Activated CD4-positive, CD25-positive, alpha-beta regulatory T cell treated with anti-CD3 and anti-CD28 coated beads, Interleukin-2, amount 50 U/mL, for 72 hours (primary cell): Measurements from ENCODE around the gene ARHGEF19.
A peak's percentile ranks its signal among the peaks of the same experiment; 100 is the strongest.
"Not testable (repeated sequence)": the region's sequence is repeated elsewhere in the genome, so short reads cannot be mapped to it uniquely, and the experiment has no call there.

Experiments used
- DNase-seq: peaks from one replicate; pipeline ENCODE4 v3.0.0; 2021

ARHGEF19 gene

DNA sequence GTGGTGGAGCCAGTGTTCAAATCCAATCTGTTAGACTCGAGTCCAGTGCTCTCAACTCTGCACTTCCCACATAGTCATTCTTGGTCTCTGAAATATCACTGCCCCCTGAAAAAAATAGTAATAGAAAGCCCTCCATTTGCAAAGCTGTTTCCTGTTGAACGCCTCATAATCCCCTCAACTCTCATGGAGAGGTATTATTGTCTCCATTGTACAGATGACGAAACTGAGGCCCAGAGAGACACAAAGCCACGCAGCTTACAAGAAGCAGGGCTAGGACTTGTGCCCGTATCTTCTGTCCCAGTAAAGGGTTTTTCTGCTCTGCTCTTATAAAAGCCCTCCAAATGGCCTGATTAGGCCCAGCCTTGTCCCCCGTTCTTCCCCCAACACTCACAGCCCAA, 6.2 kb upstream of the ARHGEF19 start:
- DNase-seq, result no peak

GRCh38 chr1:16218014-16218673, 5.7 kb upstream of the ARHGEF19 start:
- no peak for DNase-seq

DNA sequence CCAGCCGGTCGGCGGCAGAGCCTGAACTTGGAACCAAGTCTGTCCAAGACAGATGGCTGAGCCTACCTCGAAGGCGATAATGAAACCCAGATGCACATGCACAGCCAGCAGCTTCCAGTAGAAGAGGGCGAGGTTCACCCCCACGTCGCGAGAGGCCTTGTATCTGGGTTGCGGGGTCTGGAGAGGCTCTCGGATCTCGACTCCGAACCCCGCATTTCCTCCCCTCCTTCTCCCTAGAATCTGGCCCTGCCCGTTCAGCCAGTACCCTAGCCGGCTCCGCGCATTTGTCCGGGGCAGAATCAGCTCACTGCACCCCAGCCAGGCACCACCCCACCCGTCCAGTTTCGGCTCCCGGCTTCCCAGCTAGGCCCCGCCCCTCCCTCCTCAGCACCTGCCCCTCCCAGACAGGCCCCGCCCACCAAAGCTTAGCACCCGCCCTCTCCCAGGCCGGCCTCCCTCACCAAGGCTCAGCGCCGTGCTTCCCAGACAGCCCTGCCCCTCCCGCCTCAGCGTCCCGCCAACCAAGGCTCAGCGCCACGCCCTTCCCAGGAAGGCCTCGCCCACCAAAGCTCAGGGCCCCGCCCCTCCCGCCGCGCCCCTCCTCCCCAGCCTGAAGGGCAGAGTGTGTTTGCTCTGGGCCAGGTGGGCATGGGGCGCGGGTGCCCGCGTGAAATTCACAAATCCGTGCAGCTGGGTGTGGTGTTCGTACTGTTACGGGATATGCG, 4.8 kb upstream of the ARHGEF19 start:
- peak; percentile 91 for DNase-seq

DNA sequence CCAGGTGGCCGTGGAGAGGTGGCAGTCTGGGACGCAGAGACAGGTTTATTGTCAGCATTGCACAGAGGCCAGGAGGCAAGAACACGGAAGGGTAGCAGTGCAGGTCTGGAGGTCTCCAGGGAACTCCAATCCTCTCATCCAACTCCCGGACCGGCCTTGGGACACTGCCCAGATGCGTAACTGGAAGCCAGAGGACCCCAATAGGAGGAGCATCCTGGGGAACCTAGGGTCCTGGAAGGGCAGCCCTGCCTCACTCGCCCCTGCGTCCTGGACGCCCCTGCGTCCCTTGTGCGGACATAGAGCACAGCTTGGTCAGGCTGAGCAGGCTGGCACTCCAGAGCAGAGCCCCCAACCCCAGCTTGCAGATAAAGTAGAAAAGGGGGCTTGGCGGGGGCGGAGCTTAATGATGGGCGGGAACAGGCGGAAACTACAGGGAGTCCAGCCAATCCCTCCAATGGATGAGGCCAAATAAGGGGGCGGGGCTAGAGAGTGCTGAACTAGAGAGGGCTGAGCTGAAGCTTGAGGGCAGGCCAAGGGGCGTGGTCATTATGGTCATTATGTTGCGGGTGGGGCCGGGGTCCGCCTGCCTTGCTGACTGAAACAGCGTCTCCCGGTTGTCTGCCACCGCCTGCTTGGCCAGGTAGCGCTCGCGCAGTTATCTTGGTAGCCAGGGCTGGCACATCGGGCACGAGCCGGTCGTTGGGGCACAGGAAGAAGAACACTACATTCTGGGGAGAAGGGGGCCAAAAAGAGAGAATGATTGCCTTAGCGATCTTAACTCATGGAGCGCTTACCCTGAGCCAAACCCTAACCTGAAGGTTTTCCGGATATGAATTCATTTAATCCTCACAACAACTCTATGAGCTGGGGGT, 3.7 kb upstream of the ARHGEF19 start:
- peak; percentile 59 for DNase-seq

- not testable (repeated sequence) for DNase-seq
Observed at GRCh38 chr1:16215240-16215639, 2.8 kb upstream of the ARHGEF19 start.

- not testable (repeated sequence) for DNase-seq
Observed at GRCh38 chr1:16213544-16213943, 1.1 kb upstream of the ARHGEF19 start.

GRCh38 chr1:16213013-16213412, 561 bp upstream of the ARHGEF19 start:
- no peak for DNase-seq

DNA sequence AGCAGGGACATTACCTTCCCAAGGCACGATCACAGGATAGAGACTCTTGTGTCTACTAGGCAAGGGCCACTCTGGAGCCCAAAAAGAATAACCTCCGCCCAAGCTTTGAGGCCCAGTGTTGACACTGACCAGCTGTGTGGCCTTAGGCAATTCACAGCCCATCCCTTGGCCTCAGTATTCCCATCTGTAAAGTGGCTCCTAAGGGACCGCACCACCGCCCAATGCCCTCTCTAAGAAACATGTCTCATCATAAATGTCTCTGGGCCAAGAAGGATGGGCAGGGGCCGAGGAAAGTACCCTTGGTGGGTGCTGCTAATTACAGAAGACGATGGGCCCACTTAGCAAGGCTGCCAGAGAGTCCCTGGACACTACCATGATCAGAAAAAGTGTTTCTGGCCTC, 628 bp downstream of the ARHGEF19 start:
- no peak for DNase-seq

- no peak for DNase-seq
Observed at GRCh38 chr1:16210581-16210980, 1.9 kb downstream of the ARHGEF19 start.

- DNase-seq, result no peak
Observed at GRCh38 chr1:16209847-16210407, 2.5 kb downstream of the ARHGEF19 start.

- no peak for DNase-seq
Observed at GRCh38 chr1:16209132-16209846, 3.2 kb downstream of the ARHGEF19 start.

DNA sequence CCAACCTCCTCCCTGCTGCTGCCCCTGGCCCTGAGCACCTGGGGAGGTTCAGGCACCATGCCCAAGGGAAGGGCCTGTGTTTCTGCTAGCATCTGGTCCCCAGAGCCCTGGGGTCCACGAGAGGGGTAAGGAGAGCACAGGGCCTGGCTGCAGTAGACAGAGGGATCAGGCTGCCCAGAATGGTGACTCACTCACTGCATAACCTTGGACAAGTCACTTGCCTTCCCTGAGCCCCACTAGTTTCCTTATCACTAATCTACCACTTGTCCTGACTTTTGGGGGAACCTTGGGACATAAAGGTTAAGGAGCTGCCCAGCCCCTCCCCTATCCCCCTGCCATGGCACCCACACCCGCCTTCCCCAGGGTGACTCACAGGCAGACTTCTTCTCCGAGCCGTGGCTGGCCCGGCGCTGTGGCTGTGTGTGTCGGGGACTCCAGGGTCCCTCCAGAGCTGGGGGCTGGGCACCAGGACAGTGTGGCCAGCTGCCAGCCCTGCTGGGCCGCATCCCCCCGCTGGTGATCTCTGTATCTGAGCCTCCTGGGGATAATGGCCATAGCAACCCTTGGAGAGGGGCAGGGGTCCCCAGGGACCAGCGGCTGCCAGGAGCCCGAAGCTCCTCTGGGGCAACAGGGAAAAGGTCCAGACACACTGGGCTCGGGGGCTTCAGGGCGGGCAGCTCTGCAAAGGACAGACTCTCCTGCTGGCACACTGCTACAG, 4.0 kb downstream of the ARHGEF19 start:
- DNase-seq, result no peak

- no peak for DNase-seq
Observed at GRCh38 chr1:16207318-16208269, 4.9 kb downstream of the ARHGEF19 start.

DNA sequence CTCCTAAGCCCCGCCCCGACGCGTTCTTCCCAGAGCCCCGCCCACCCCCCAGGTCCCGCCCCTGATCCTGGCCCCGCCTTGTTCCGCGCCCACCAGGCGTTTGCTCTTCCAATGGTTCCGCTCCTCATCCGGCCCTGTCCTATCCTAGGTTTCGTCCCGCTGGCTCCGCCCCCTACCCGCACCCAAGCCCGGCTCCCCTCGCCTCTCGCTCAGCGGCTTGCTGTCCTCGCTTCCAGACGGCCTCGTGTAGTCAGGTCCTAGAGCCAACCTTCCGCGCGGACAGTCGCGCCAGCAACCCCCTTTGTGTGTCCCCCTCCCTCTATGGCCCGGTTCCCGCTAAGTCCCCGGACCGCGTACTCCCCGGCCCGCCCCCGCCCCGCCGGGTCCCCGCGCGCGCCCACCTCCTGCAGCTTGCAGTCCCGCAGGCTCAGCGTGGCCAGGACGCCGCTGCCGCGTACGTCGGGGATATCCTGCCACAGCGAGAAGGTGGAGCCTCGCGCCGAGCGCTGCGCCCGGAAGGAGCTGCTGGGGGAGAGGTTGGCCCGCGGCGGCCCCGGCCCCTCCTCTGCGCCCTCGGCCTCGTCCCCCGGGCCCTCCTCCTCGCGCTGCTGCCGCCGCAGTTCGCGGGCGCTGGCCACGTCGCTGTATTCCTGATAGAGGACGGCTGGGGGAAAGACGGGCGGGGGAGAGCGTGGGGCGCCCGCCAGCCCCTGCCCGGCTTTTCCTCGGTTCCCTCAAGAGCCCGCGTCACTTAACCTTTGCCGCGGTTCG, 5.7 kb downstream of the ARHGEF19 start:
- peak; percentile 90 for DNase-seq

DNA sequence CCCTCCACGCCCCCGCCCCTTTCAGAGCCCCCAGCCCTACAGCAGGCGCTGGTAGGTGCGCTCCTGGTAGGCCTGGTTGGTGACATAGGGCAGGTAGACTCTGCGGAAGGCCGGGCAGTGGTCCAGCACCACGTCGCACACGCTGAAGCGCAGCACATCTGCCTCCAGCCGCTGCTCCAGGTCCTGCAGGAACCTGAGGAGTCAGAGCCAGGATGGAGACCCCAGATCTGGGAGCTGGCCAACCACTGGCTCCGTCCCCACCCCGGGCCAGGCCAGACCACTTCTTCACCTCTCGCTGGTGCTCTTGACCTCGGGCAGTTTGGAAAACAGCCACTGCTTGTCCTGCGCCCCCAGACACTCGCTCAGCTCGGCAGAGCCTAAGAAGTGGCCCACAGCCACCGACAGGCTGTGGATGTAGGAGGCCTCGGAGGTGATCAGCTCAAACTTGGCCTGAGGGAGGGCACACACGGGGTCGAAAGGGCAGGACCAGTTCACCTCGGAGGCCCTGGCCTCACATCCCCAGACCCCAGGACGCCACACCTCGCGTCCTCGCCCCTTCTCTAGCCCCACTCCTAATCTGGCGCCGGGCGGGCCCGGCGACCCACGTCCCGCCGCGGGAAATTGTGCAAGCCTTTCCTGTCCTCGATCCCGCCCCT, 6.4 kb downstream of the ARHGEF19 start:
- no peak for DNase-seq

GRCh38 chr1:16205334-16205671, 7.1 kb downstream of the ARHGEF19 start:
- no peak for DNase-seq

DNA sequence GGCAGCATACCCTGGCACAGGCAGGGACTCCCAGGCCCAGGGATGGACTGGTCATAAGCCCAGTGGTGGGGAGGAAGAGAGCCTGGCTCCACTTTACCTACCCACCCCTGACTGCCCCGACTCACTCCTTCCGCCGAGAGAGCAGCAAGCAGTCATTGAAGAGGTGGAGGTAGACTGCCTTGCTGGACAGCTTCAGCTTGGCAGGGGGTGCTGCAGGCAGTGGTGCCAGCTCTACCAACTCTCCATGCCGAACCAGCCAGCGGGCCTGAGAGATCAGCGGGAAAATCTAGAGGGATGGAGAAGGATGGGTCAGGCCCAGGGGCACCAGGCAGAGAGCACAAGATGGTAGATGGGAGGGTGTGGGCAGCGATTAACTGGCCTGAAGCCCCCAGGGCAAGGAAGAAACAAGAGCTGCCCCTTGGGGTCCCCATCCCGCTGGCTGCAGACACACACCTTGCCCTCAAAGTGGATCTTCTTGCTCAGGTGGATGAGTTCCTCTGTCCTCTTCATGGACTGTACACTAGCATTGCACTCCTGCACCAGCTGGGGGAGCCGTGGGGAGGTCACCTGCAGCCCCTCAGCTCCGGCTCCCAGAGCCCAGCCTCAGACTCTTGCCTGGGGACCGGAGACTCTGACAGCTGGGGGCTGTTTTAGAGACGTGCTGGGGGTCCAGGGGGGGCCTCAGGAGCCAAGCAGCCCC, 7.7 kb downstream of the ARHGEF19 start:
- DNase-seq, result no peak

DNA sequence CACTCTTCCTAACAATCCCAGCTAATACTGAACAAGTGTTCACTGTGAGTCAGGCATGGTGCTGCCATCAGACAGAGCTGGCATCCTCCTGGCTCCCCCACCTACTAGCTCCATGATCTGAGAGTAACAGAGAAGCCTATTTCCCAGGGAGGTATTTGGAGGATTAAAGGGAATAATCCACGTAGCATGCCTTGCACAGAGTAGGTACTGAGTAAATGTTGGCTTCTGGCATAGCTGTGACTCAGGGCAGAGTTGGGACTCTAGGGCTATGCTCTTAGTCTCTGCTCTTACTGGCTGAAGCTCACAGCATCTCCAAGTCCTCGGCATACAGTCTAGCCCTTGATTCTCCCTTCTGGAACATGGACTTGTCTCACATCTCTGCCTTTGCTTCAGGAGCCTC, 8.2 kb downstream of the ARHGEF19 start:
- no peak for DNase-seq

GRCh38 chr1:16203550-16203949, 8.9 kb downstream of the ARHGEF19 start:
- DNase-seq, result no peak
